H1 (cell line): ENCODE measurements around the gene UBE2F. TPM values are rescaled to one million over a fixed set of nuclear protein-coding genes. Genes with fewer than 3 reads are reported as not detected.

Experiments used
- CTCF ChIA-PET: fragments of 300-600 bp; sonication (Branson Sonifier 250); formaldehyde crosslinking; loops from one replicate; lab custom pipeline; 2021; ENCODE audit not compliant: partially characterized antibody; lab: Charles Lee
- POLR2A ChIA-PET: fragments of 300-600 bp; sonication (Branson Sonifier 250); formaldehyde crosslinking; loops from one replicate; lab custom pipeline; 2021; ENCODE audit warnings: inconsistent platforms; ENCODE audit not compliant: partially characterized antibody; lab: Charles Lee
- DNase-seq, 2 experiments: peaks; one replicate each; pipeline versions ENCODE4 v3.0.0 to v3.0.0-alpha.2; 2010 to 2022; ENCODE audit warnings: low spot score in 2 of 2, low read depth in 1 of 2, mixed read lengths in 1 of 2
- FAIRE-seq: peaks from 2 replicates; lab custom pipeline; 2011; peaks lifted over from hg19 to GRCh38; lab: Jason Lieb, UNC
- H2AFZ ChIP-seq: 2 replicates; pipeline ENCODE4 v1.8.1; 2012; ENCODE audit warnings: low read length, inconsistent platforms
- H2AK5ac ChIP-seq: 2 replicates; pipeline ENCODE4 v1.6.1; 2013; ENCODE audit warnings: low read depth, low read length
- H2BK120ac ChIP-seq: replicated peaks from 2 replicates; pipeline ENCODE3; 2013; ENCODE audit warnings: low read depth, low read length, inconsistent platforms
- H2BK12ac ChIP-seq: 2 replicates; pipeline ENCODE4 v1.6.1; 2013; ENCODE audit warnings: low read depth, low read length
- H2BK15ac ChIP-seq: 2 replicates; pipeline ENCODE4 v1.6.1; 2013; ENCODE audit warnings: low read length
- H2BK20ac ChIP-seq: 2 replicates; pipeline ENCODE4 v1.6.1; 2013; ENCODE audit warnings: low read length
- H2BK5ac ChIP-seq: 2 replicates; pipeline ENCODE4 v1.6.1; 2013; ENCODE audit warnings: low read depth, low read length
- H3K14ac ChIP-seq: 2 replicates; pipeline ENCODE4 v1.6.1; 2013; ENCODE audit warnings: inconsistent platforms; ENCODE audit not compliant: insufficient read length
- H3K18ac ChIP-seq: 2 replicates; pipeline ENCODE4 v1.6.1; 2013; ENCODE audit warnings: low read length; ENCODE audit errors: extremely low read depth
- H3K23ac ChIP-seq: 2 replicates; pipeline ENCODE4 v1.6.1; 2013; ENCODE audit warnings: inconsistent platforms; ENCODE audit not compliant: insufficient read length
- H3K23me2 ChIP-seq: 2 replicates; pipeline ENCODE4 v1.6.1; 2013; ENCODE audit warnings: low read depth, low read length
- H3K27ac ChIP-seq: 2 replicates; pipeline ENCODE4 v1.6.1; 2011; ENCODE audit warnings: low read depth, low read length, inconsistent platforms
- H3K27me3 ChIP-seq, 4 experiments: replicated peaks in 1 of 4; 1 replicate in 1 of 4; 2 replicates in 3 of 4; pipeline versions ENCODE4 v1.6.1 to v1.8.1; 2011 to 2013; ENCODE audit warnings: low read length in 3 of 4, mild to moderate bottlenecking in 3 of 4, inconsistent platforms in 2 of 4, mixed read lengths in 2 of 4, moderate library complexity in 1 of 4; ENCODE audit not compliant: control insufficient read depth in 3 of 4, insufficient read depth in 3 of 4; ENCODE audit errors: extremely low read depth in 1 of 4
- H3K36me3 ChIP-seq, 4 experiments: 2 replicates each; pipeline versions ENCODE4 v1.6.1 to v1.8.1; 2011 to 2013; ENCODE audit warnings: mild to moderate bottlenecking in 4 of 4, low read length in 3 of 4, moderate library complexity in 2 of 4, control low read depth in 1 of 4, inconsistent platforms in 1 of 4; ENCODE audit not compliant: insufficient read depth in 4 of 4, control insufficient read depth in 2 of 4
- H3K4ac ChIP-seq: replicated peaks from 2 replicates; pipeline ENCODE3; 2013; ENCODE audit warnings: low read length, low read depth, mixed read lengths, inconsistent platforms; ENCODE audit not compliant: insufficient read length
- H3K4me1 ChIP-seq, 4 experiments: replicated peaks in 1 of 4; 1 replicate in 1 of 4; 2 replicates in 3 of 4; pipeline versions ENCODE4 v1.6.1 to v1.8.1; 2011 to 2013; ENCODE audit warnings: low read length in 3 of 4, inconsistent platforms in 2 of 4, mixed read lengths in 1 of 4; ENCODE audit not compliant: insufficient read depth in 4 of 4, control insufficient read depth in 3 of 4
- H3K4me2 ChIP-seq, 2 experiments: 2 replicates each; pipeline versions ENCODE4 v1.6.1 to v1.8.1; 2011 to 2013; ENCODE audit warnings: low read depth in 2 of 2, low read length in 2 of 2, control low read depth in 1 of 2, inconsistent platforms in 1 of 2, mild to moderate bottlenecking in 1 of 2; ENCODE audit not compliant: insufficient read depth in 1 of 2
- H3K4me3 ChIP-seq, 4 experiments: fragments of 200-600, 300-600 bp in 1 of 4; sonication (generic), shearing (Covaris generic), sonication (Bioruptor Twin) in 1 of 4; 2 replicates each; pipeline versions ENCODE4 v1.5.1 to v1.8.1; 2011 to 2016; ENCODE audit warnings: low read length in 4 of 4, low read depth in 3 of 4, control low read depth in 2 of 4, inconsistent platforms in 2 of 4, mild to moderate bottlenecking in 2 of 4, mixed read lengths in 1 of 4, moderate library complexity in 1 of 4; ENCODE audit not compliant: insufficient read depth in 2 of 4; ENCODE audit errors: extremely low read depth in 1 of 4
- H3K56ac ChIP-seq: replicated peaks from 2 replicates; pipeline ENCODE3; 2013; ENCODE audit warnings: low read depth, mild to moderate bottlenecking, mixed read lengths, low read length, inconsistent platforms; ENCODE audit not compliant: insufficient read length
- H3K79me1 ChIP-seq: 2 replicates; pipeline ENCODE4 v1.6.1; 2013; ENCODE audit warnings: low read depth, low read length, control low read depth
- H3K79me2 ChIP-seq, 2 experiments: 2 replicates each; pipeline versions ENCODE4 v1.6.1 to v1.8.1; 2012 to 2013; ENCODE audit warnings: low read length in 2 of 2, mild to moderate bottlenecking in 2 of 2, inconsistent platforms in 1 of 2; ENCODE audit not compliant: insufficient read depth in 2 of 2, control insufficient read depth in 1 of 2
- H3K9ac ChIP-seq, 4 experiments: replicated peaks in 1 of 4; 1 replicate in 1 of 4; 2 replicates in 3 of 4; pipeline versions ENCODE4 v1.6.1 to v1.8.1; 2011 to 2013; ENCODE audit warnings: low read depth in 3 of 4, low read length in 3 of 4, control low read depth in 2 of 4, mild to moderate bottlenecking in 2 of 4, moderate library complexity in 2 of 4, inconsistent platforms in 1 of 4; ENCODE audit errors: extremely low read depth in 1 of 4
- H3K9me3 ChIP-seq, 2 experiments: 2 replicates each; pipeline versions ENCODE4 v1.6.1 to v1.8.1; 2012 to 2013; ENCODE audit warnings: mild to moderate bottlenecking in 2 of 2, moderate library complexity in 2 of 2, control low read depth in 1 of 2, inconsistent platforms in 1 of 2, low read depth in 1 of 2, low read length in 1 of 2, mixed read lengths in 1 of 2; ENCODE audit not compliant: insufficient read depth in 2 of 2
- H4K20me1 ChIP-seq, 2 experiments: replicated peaks in 1 of 2; 2 replicates each; pipeline versions ENCODE3 to v1.8.1; 2011 to 2013; ENCODE audit warnings: inconsistent platforms in 2 of 2, low read length in 2 of 2, mild to moderate bottlenecking in 1 of 2; ENCODE audit not compliant: insufficient read depth in 2 of 2, control insufficient read depth in 1 of 2
- H4K5ac ChIP-seq: 2 replicates; pipeline ENCODE4 v1.6.1; 2013; ENCODE audit warnings: low read length, low read depth, mixed read lengths, inconsistent platforms; ENCODE audit not compliant: insufficient read length
- H4K8ac ChIP-seq: 2 replicates; pipeline ENCODE4 v1.8.0; 2013; ENCODE audit warnings: mild to moderate bottlenecking, moderate library complexity, low read length, inconsistent platforms; ENCODE audit not compliant: insufficient read depth; ENCODE audit errors: extremely low read depth
- H4K91ac ChIP-seq: replicated peaks from 2 replicates; pipeline ENCODE3; 2013; ENCODE audit warnings: low read length, mixed read lengths, inconsistent platforms; ENCODE audit not compliant: insufficient read length
- CBX8 ChIP-seq: fragments of 300-800, 300-1000 bp; sonication (generic); IDR thresholded peaks from 2 replicates; pipeline ENCODE4 v1.7.1; 2016; ENCODE audit warnings: low read depth, low read length, borderline replicate concordance
- CTCF ChIP-seq, 3 experiments: IDR thresholded peaks; 1 replicate in 2 of 3; 2 replicates in 1 of 3; pipeline versions ENCODE4 v1.5.1 to v1.6.1; 2011; ENCODE audit warnings: low read length in 3 of 3, mild to moderate bottlenecking in 3 of 3, inconsistent platforms in 2 of 3, low read depth in 1 of 3, moderate library complexity in 1 of 3; ENCODE audit not compliant: insufficient read depth in 1 of 3; ENCODE audit errors: control extremely low read depth in 1 of 3
- EGR1 ChIP-seq: IDR thresholded peaks from 2 replicates; pipeline ENCODE4 v1.6.1; 2011; ENCODE audit warnings: low read depth, low read length, borderline replicate concordance
- GABPA ChIP-seq: IDR thresholded peaks from 2 replicates; pipeline ENCODE4 v1.6.1; 2011; ENCODE audit warnings: mild to moderate bottlenecking, low read length, moderate library complexity, borderline replicate concordance; ENCODE audit not compliant: insufficient read depth
- HDAC6 ChIP-seq: IDR thresholded peaks from one replicate; pipeline ENCODE4 v1.7.1; 2012; ENCODE audit warnings: low read depth, mild to moderate bottlenecking, inconsistent platforms, low read length, moderate library complexity
- KDM5A ChIP-seq: fragments of 200-600 bp; IDR thresholded peaks from 2 replicates; pipeline ENCODE4 v1.7.1; 2012; ENCODE audit warnings: mild to moderate bottlenecking, low read length, inconsistent platforms, mixed read lengths
- NANOG ChIP-seq: IDR thresholded peaks from 2 replicates; pipeline ENCODE4 v1.6.1; 2011; ENCODE audit warnings: low read length, low read depth, mild to moderate bottlenecking, inconsistent platforms; ENCODE audit not compliant: insufficient read depth, poor library complexity, severe bottlenecking
- RFX5 ChIP-seq: IDR thresholded peaks from 2 replicates; pipeline ENCODE4 v1.6.1; 2011; ENCODE audit warnings: low read depth, low read length, improper control_type of control experiment, borderline replicate concordance
- RNF2 ChIP-seq: fragments of 200-900, 300-1000 bp; sonication (generic); IDR thresholded peaks from 2 replicates; pipeline ENCODE4 v1.7.1; 2016; ENCODE audit warnings: borderline replicate concordance, low read depth, mild to moderate bottlenecking, antibody characterized with exemption, low read length; ENCODE audit not compliant: poor library complexity, severe bottlenecking; ENCODE audit errors: missing control alignments
- SIRT6 ChIP-seq: IDR thresholded peaks from one replicate; pipeline ENCODE4 v1.7.1; 2012; ENCODE audit warnings: low read length, inconsistent platforms
- WGBS, 2 experiments: shearing (Covaris generic) in 1 of 2; methylation state at CpG; one replicate each; pipeline versions ENCODE4 v1.1.6 to v1.1.7; 2013 to 2015; ENCODE audit warnings: low lambda C conversion rate in 2 of 2, mixed read lengths in 2 of 2, inconsistent platforms in 1 of 2, low coverage in 1 of 2, missing lambda C conversion rate in 1 of 2; ENCODE audit not compliant: insufficient replicate concordance in 2 of 2, insufficient coverage in 1 of 2, insufficient read length in 1 of 2; ENCODE audit errors: extremely low coverage in 1 of 2, missing lambda C conversion rate in 1 of 2; 5-methylcytosine and 5-hydroxymethylcytosine counted together
- polyA plus RNA-seq, 7 experiments: library from polyadenylated mRNA; depleted of rRNA in 3 of 7; stranded (reverse) in 5 of 7; unstranded in 2 of 7; fragments of >200 nt in 5 of 7; fragments of 200-250 nt in 2 of 7; gene quantifications; 1 replicate in 5 of 7; 2 replicates in 1 of 7; 4 replicates in 1 of 7; pipeline versions ENCODE4 v1.2.1 to v1.2.3, GENCODE V29; 2011 to 2013; ENCODE audit warnings: missing spikeins in 2 of 7, mixed read lengths in 2 of 7
- total RNA-seq: library from RNA; stranded (reverse); fragmentation: NEBNext Ultra II Directional; extraction: Animal tissue kit (Norgen Biotek cat#: 25700); gene quantifications from 2 replicates; pipeline ENCODE4 v1.2.1, GENCODE V29; 2021

UBE2F gene
- total and polyA plus RNA-seq, 2 of the 8 experiments (the other 6 are each of a cell fraction or from before 2014, with no cell fraction given), result 43.3 to 59.8 TPM

- H3K79me2 ChIP-seq, result no peaks in the 10 kb centered on the region; a peak in 1 of 4 replicates
- H3K14ac ChIP-seq, result no peak overlapping the region
- no peaks in the 10 kb centered on the region for H3K36me3 ChIP-seq
- no peak overlapping the region for H4K5ac ChIP-seq
- H4K8ac ChIP-seq, result no peak overlapping the region
- no peak overlapping the region for H2BK20ac ChIP-seq
- FAIRE-seq (no peak), DNase-seq (no peak)
- H4K91ac ChIP-seq, result no peak overlapping the region
- peak overlapping the region in 1 of 4 experiments; percentile 39; a peak in 1 of 8 replicates for H3K4me3 ChIP-seq
- H3K4ac ChIP-seq, result no peak overlapping the region
- no peak overlapping the region for H3K56ac ChIP-seq
- no peak overlapping the region for H3K9ac ChIP-seq
- peaks cover 0 to 4% (median 1%) of the 10 kb centered on the region in 4 experiments; a peak in 4 of 7 replicates for H3K27me3 ChIP-seq
- H3K4me2 ChIP-seq, result no peak overlapping the region; a peak in 1 of 4 replicates
- H2BK15ac ChIP-seq, result no peak overlapping the region
- H3K23me2 ChIP-seq, result peaks cover 4% of the 10 kb centered on the region; the same call in 1 of the 2 replicates
- H2BK5ac ChIP-seq, result no peak overlapping the region
- H3K18ac ChIP-seq, result no peak overlapping the region
- no peak overlapping the region for H2BK12ac ChIP-seq
- H2AK5ac ChIP-seq, result no peak overlapping the region
- no peak overlapping the region for H3K23ac ChIP-seq
- WGBS, 2 experiments, result 85% methylated on average over 5 of the region's 5 CpGs; no CpG with 5 or more reads in 1 of the 2 experiments
- ChIA-PET CTCF (interaction anchor here (1.7 kb wide), 1 partner anchor 38 kb away, joined by 7 read pairs; no protein-coding TSS in a partner anchor), POLR2A (interaction anchor here (1.4 to 1.6 kb wide), 2 partner anchors 24 to 39 kb away, joined by 3 read pairs; no protein-coding TSS in a partner anchor)
- no peaks in the 10 kb centered on the region for H3K9me3 ChIP-seq
- no peak overlapping the region for H2AFZ ChIP-seq
- no peak overlapping the region for H2BK120ac ChIP-seq
- no peaks in the 10 kb centered on the region for H4K20me1 ChIP-seq
- no peaks in the 10 kb centered on the region for H3K79me1 ChIP-seq
- H3K4me1 ChIP-seq, result no peaks in the 10 kb centered on the region
- H3K27ac ChIP-seq, result no peak overlapping the region
- TF ChIP-seq EGR1, result no peak
- no peak for TF ChIP-seq RNF2
- no peak for TF ChIP-seq CBX8
- TF ChIP-seq GABPA, result no peak
- no peak for TF ChIP-seq KDM5A
- TF ChIP-seq RFX5, result no peak
- no peak for TF ChIP-seq NANOG
- TF ChIP-seq SIRT6, result no peak
- TF ChIP-seq CTCF (IDR thresholded peaks at IDR 0.05; ENCODE audit: control extremely low read depth in 1 of 3, insufficient read depth in 1 of 3, low read depth in 1 of 3, low read length in 3 of 3), result no peak
- no peak for TF ChIP-seq HDAC6
Observed at GRCh38 chr2:237961637-237962036, 5.2 kb upstream of the UBE2F start.
